DOHH2 (cell line): ENCODE results near the gene DOCK6.

Experiments used
- EZH2phosphoT487 ChIP-seq: fragments of 200-600 bp; sonication (generic); IDR thresholded peaks from 2 replicates; pipeline ENCODE4 v1.6.1; 2017; ENCODE audit warnings: borderline replicate concordance, mild to moderate bottlenecking, antibody characterized with exemption, low read length, moderate library complexity, mixed read lengths
- TF ChIP-seq, protein P1 (sequence below): fragments of 200-600 bp; sonication (generic); IDR thresholded peaks from one replicate; pipeline ENCODE4 v1.5.1; 2014; ENCODE audit warnings: antibody characterized with exemption, mild to moderate bottlenecking, low read depth, low read length; ENCODE audit not compliant: poor library complexity, severe bottlenecking

DNA sequence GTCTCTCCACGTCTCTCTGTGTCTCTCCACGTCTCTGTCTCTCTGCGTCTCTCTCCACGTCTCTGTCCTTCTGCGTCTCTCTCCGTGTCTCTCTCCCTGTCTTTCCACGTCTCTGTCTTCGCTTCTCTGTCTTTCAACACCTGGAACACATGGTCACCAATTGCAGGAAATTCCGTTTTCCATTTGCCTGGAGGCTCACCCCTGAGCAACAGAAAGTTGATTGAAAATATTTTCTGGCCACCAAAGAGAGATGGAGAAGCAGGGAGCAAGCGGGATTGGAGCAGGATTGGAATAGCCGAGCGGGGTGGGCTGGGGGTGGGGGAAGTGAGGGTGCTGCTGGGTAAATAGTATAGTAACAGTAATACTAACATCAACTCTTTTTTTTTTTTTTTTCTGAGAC lies 66.6 kb downstream of the DOCK6 start:
- TF ChIP-seq, protein P1, sequence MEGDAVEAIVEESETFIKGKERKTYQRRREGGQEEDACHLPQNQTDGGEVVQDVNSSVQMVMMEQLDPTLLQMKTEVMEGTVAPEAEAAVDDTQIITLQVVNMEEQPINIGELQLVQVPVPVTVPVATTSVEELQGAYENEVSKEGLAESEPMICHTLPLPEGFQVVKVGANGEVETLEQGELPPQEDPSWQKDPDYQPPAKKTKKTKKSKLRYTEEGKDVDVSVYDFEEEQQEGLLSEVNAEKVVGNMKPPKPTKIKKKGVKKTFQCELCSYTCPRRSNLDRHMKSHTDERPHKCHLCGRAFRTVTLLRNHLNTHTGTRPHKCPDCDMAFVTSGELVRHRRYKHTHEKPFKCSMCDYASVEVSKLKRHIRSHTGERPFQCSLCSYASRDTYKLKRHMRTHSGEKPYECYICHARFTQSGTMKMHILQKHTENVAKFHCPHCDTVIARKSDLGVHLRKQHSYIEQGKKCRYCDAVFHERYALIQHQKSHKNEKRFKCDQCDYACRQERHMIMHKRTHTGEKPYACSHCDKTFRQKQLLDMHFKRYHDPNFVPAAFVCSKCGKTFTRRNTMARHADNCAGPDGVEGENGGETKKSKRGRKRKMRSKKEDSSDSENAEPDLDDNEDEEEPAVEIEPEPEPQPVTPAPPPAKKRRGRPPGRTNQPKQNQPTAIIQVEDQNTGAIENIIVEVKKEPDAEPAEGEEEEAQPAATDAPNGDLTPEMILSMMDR: no peak
- TF ChIP-seq EZH2phosphoT487: no peak
